Mononuclear cell (primary cell): ENCODE data around the gene LHFPL2. TPM values are rescaled to one million over a fixed set of nuclear protein-coding genes. Genes with fewer than 3 reads are reported as not detected.
"Not testable (repeated sequence)": the region's sequence is repeated elsewhere in the genome, so short reads cannot be mapped to it uniquely, and the experiment has no call there.

Source experiments
- H3K27me3 ChIP-seq: 2 replicates; pipeline ENCODE4 v1.6.0; 2011; ENCODE audit warnings: low read length, control low read depth; ENCODE audit not compliant: insufficient read depth
- H3K4me1 ChIP-seq: 2 replicates; pipeline ENCODE4 v1.5.1; 2011; ENCODE audit warnings: mild to moderate bottlenecking, low read length, control low read depth; ENCODE audit not compliant: insufficient read depth
- H3K4me3 ChIP-seq: 2 replicates; pipeline ENCODE4 v1.5.1; 2011; ENCODE audit warnings: mild to moderate bottlenecking, low read length, moderate library complexity
- H3K9me3 ChIP-seq: 2 replicates; pipeline ENCODE4 v1.5.1; 2011; ENCODE audit warnings: low read depth, mild to moderate bottlenecking, control low read depth, low read length
- total RNA-seq: library from RNA; depleted of rRNA; stranded (reverse); fragments of >200 nt; gene quantifications from one replicate; pipeline ENCODE4 v1.2.3, GENCODE V29; 2012

Gene LHFPL2
- total RNA-seq, 1 donor, result 9.4 TPM

- Histone ChIP-seq H3K9me3 (no peaks in the 10 kb centered on the region), H3K4me3 (no peak overlapping the region), H3K27me3 (no peaks in the 10 kb centered on the region), H3K4me1 (no peaks in the 10 kb centered on the region)
Measured at GRCh38 chr5:78672154-78672553, 23.6 kb upstream of the LHFPL2 start.

GRCh38 chr5:78671609-78672008 lies 23.0 kb upstream of the LHFPL2 start:
- Histone ChIP-seq H3K4me3 (no peak overlapping the region), H3K4me1 (no peaks in the 10 kb centered on the region), H3K27me3 (no peaks in the 10 kb centered on the region), H3K9me3 (no peaks in the 10 kb centered on the region)

- Histone ChIP-seq H3K4me3 (no peak overlapping the region), H3K9me3 (no peaks in the 10 kb centered on the region), H3K27me3 (no peaks in the 10 kb centered on the region), H3K4me1 (no peaks in the 10 kb centered on the region)
Measured at GRCh38 chr5:78670701-78671269, 22.2 kb upstream of the LHFPL2 start.

DNA sequence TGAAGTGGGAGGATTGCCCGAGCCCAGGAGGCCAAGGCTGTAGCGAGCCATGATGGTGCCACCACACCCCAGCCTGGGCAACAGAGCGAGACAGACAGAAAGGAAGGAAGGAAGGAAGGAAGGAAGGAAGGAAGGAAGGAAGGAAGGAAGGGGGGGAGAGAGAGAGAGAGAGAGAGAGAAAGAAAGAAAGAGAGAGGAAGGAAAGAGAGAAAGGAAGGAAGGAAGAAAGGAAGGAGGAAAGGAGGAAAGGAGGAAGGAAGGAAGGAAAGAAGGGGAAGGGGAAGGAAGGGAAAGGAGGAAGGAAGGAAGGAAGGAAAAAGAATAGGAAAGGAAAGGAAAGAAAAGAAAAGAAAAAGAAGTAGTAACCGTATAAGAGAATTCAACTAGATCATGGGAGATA lies 20.8 kb upstream of the LHFPL2 start:
- no peaks in the 10 kb centered on the region for H3K27me3 ChIP-seq
- no peaks in the 10 kb centered on the region for H3K9me3 ChIP-seq
- H3K4me3 ChIP-seq, result no peak overlapping the region
- H3K4me1 ChIP-seq, result no peaks in the 10 kb centered on the region

- Histone ChIP-seq H3K27me3 (no peaks in the 10 kb centered on the region), H3K9me3 (no peaks in the 10 kb centered on the region), H3K4me1 (no peaks in the 10 kb centered on the region), H3K4me3 (no peak overlapping the region)
Measured at GRCh38 chr5:78667461-78668103, 19.0 kb upstream of the LHFPL2 start.

DNA sequence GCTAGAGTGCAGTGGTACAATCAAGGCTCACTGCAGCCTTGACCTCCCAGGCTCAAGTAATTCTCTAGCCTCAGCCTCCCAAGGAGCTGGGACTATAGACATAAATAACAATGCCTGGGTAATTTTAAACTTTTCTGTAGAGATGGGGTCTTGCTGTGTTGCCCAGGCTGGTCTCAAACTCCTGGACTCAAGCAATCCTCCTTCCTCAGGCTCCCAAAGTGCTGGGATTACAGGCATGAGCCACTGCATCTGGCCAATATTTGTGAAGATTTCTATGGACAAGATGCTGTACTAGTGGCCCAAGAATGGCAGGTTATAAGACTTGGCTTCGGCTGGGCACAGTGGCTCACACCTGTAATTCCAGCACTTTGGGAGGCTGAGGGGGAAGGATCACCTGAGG lies 18.4 kb upstream of the LHFPL2 start:
- not testable (repeated sequence) for H3K4me1 ChIP-seq, H3K4me3 ChIP-seq, H3K27me3 ChIP-seq, H3K9me3 ChIP-seq

DNA sequence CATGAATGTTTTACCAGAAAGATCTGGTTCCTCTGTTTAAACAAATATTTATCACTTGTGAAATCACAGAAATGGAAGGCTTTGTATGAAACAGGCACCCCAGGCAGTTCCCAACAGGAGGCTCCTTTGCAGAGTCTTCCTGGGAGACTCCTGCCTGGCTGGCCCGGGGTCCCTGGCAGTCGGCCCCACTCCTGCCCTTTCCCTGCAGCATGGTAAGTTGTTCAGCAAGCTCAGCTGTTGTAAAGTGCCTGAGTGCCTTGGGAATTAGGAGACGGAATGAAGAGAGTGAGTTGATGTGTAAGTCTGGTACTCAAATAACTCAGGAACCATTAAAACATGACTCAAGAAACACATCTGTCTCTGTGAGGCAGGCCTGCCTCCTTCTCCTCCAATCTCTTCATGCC lies 17.5 kb upstream of the LHFPL2 start:
- Histone ChIP-seq H3K27me3 (no peaks in the 10 kb centered on the region), H3K4me1 (no peaks in the 10 kb centered on the region), H3K9me3 (no peaks in the 10 kb centered on the region), H3K4me3 (no peak overlapping the region)

DNA sequence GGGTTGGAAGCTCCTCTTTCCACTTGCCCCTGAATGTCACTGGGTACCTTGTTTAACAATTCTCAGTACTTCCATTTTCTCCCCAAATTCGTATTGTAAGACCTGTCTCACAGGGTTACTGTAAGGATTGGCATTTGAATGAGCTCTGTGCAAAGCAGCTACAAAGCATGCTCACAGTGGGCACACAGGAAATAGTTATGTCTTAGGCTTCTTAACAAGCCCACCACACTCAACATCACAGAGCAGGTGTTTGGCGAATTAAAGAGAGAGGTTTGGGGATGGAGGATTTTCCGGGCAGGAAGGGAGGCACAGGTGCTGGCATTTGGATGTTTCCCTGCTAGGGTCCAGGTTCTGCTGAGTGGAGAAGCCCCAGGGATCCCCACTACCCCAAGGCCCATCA lies 17.0 kb upstream of the LHFPL2 start:
- Histone ChIP-seq H3K9me3 (no peaks in the 10 kb centered on the region), H3K4me1 (no peaks in the 10 kb centered on the region), H3K27me3 (no peaks in the 10 kb centered on the region), H3K4me3 (no peak overlapping the region)

DNA sequence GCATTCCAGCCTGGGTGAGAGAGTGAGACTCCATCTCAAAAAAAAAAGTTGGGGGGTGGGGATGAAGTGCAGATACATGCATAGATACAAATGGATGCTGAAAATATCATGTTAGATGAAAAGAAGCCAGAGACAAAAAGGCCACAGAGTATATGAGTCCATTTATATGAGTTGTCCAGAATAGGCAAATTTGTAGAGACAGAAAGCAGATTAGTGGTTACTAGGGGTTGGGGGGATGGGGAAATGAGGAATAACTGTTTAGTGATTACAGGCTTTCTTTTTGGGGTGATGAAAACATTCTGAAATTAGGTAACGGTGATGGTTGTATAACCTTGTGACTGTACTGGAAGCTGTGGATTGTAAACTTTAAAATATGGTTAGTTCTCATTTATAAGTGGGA lies 13.8 kb upstream of the LHFPL2 start:
- H3K27me3 ChIP-seq, result no peaks in the 10 kb centered on the region
- H3K9me3 ChIP-seq, result no peaks in the 10 kb centered on the region
- no peaks in the 10 kb centered on the region for H3K4me1 ChIP-seq
- H3K4me3 ChIP-seq, result no peak overlapping the region

GRCh38 chr5:78661691-78662090 lies 13.1 kb upstream of the LHFPL2 start:
- no peak overlapping the region for H3K4me3 ChIP-seq
- no peaks in the 10 kb centered on the region for H3K4me1 ChIP-seq
- H3K27me3 ChIP-seq, result no peaks in the 10 kb centered on the region
- H3K9me3 ChIP-seq, result no peaks in the 10 kb centered on the region

- no peak overlapping the region for H3K4me3 ChIP-seq
- H3K4me1 ChIP-seq, result no peaks in the 10 kb centered on the region
- H3K27me3 ChIP-seq, result no peaks in the 10 kb centered on the region
- no peaks in the 10 kb centered on the region for H3K9me3 ChIP-seq
Measured at GRCh38 chr5:78661044-78661443, 12.5 kb upstream of the LHFPL2 start.

GRCh38 chr5:78660401-78660800 lies 11.8 kb upstream of the LHFPL2 start:
- no peaks in the 10 kb centered on the region for H3K27me3 ChIP-seq
- no peaks in the 10 kb centered on the region for H3K4me1 ChIP-seq
- no peak overlapping the region for H3K4me3 ChIP-seq
- H3K9me3 ChIP-seq, result no peaks in the 10 kb centered on the region

DNA sequence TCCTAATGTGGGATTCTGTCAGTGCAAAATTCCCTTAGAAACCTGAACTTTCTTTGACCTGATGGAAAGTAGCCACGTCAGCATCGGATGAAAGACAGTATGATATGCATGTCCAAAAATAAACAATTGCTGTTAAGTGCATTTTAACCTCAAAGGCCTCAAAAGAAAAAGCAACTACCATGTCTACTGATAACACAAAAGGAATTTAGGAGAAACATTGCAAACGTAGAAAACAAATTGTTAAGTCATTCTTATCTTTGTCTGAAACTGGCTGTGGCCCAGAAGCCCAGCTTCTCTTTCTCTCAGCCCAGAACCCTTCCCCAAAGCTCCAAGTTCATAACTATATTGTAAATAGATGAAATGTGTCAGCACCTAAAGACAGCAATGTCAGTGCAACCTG lies 11.1 kb upstream of the LHFPL2 start:
- Histone ChIP-seq H3K27me3 (no peaks in the 10 kb centered on the region), H3K4me1 (no peaks in the 10 kb centered on the region), H3K4me3 (no peak overlapping the region), H3K9me3 (no peaks in the 10 kb centered on the region)

- H3K4me1 ChIP-seq, result no peaks in the 10 kb centered on the region
- H3K27me3 ChIP-seq, result no peaks in the 10 kb centered on the region
- H3K4me3 ChIP-seq, result no peak overlapping the region
- H3K9me3 ChIP-seq, result no peaks in the 10 kb centered on the region
Measured at GRCh38 chr5:78659114-78659513, 10.5 kb upstream of the LHFPL2 start.

DNA sequence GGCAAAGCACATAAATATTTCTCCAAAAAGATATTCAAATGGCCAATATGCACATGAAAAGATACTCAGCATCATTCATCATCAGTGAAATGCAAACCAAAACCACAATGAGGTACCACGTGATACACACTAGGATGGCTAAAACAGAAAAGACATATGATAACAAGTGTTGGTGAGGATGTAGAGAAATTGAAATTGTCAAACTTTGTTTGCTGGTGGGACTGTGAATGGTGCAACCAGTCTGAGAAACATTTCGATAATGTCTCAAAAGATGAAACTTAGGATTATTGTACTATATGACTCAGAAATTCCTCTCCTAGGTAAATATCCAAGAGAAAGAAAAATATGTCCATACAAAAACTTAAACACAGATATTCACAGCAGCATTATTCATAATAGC lies 8.6 kb upstream of the LHFPL2 start:
- Histone ChIP-seq H3K4me1 (no peaks in the 10 kb centered on the region), H3K9me3 (no peaks in the 10 kb centered on the region), H3K27me3 (no peaks in the 10 kb centered on the region), H3K4me3 (no peak overlapping the region)

DNA sequence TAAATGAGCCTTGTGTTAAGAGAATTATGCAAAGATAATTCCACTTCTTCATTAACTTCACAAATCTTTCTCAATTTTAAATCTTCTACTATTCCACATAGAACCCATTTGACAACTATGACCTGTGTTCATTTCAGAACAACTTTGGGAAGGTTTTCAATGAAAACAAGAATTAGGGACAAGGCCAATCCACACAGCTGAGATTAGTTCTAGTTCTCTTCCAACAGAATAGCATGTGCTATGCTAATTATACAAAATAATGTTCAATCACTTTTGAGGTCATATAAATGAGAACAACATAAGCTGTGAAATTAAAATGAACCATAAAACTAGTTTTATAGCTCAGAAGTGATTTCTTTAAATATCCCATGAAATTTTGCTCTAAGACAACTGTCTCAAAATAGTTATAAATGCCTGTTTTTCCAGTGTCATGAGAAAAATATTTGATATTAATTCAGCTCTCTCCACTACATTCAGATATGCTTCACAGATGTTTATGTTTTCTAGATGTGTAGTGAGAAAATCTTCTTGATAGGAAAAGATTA lies 7.2 kb upstream of the LHFPL2 start:
- no peaks in the 10 kb centered on the region for H3K27me3 ChIP-seq
- H3K9me3 ChIP-seq, result no peaks in the 10 kb centered on the region
- H3K4me1 ChIP-seq, result no peaks in the 10 kb centered on the region
- no peak overlapping the region for H3K4me3 ChIP-seq
